K562 (cell line): Measurements from ENCODE around the gene EGLN3. TPM values are rescaled to one million over a fixed set of nuclear protein-coding genes. Genes with fewer than 3 reads are reported as not detected.

Experiments used
- ATAC-seq: fragments of 200-7000 bp; cut with Tn5 transposase; 3 replicates; pipeline ENCODE4 v1.9.1; 2020; ENCODE audit warnings: moderate library complexity
- BruUV-seq: library from RNA; stranded (reverse); fragments of 400-500 nt; replicated peaks from 2 replicates; lab custom pipeline; 2021; lab: Mats Ljungman, UMichigan
- CTCF ChIA-PET: fragments of 300-600 bp; formaldehyde crosslinking; extraction: SDS; loops from one replicate; lab custom pipeline; 2021; ENCODE audit warnings: low intra/inter-chr PET ratio; lab: Yijun Ruan, JAX
- POLR2A ChIA-PET: fragments of 300-600, 350-650 bp; sonication (Branson Sonifier 250); formaldehyde crosslinking; extraction: SDS; loops from one replicate; lab custom pipeline; 2021; ENCODE audit warnings: antibody characterized with exemption, inconsistent platforms; lab: Yijun Ruan, JAX
- DNase-seq, 4 experiments: peaks; one replicate each; pipeline versions ENCODE4 v3.0.0 to v3.0.0-alpha.2; 2011 to 2018; ENCODE audit warnings: low spot score in 3 of 4, mixed read lengths in 3 of 4; ENCODE audit errors: extremely low read depth in 1 of 4
- FAIRE-seq: peaks from 2 replicates; lab custom pipeline; 2011; peaks lifted over from hg19 to GRCh38; lab: Jason Lieb, UNC
- H2AFZ ChIP-seq: 2 replicates; pipeline ENCODE4 v1.6.0; 2011; ENCODE audit warnings: low read depth, low read length, control low read depth, inconsistent platforms
- H3K27ac ChIP-seq: fragments of 200-600 bp; 3 replicates; pipeline ENCODE4 v1.8.0; 2011; ENCODE audit warnings: low read depth, mild to moderate bottlenecking, control low read depth, inconsistent platforms, low read length, moderate library complexity, mixed read lengths; ENCODE audit errors: extremely low read depth
- H3K27me3 ChIP-seq, 2 experiments: fragments of 300-600 bp in 1 of 2; 2 replicates in 1 of 2; 3 replicates in 1 of 2; pipeline versions ENCODE4 v1.6.0 to v1.8.0; 2011; ENCODE audit warnings: inconsistent platforms in 2 of 2, low read length in 2 of 2, mild to moderate bottlenecking in 1 of 2, mixed read lengths in 1 of 2, moderate library complexity in 1 of 2; ENCODE audit not compliant: control insufficient read depth in 2 of 2, insufficient read depth in 2 of 2
- H3K36me3 ChIP-seq: fragments of 300-600 bp; 3 replicates; pipeline ENCODE4 v1.8.0; 2011; ENCODE audit warnings: mild to moderate bottlenecking, low read length, inconsistent platforms; ENCODE audit not compliant: control insufficient read depth, insufficient read depth
- H3K4me1 ChIP-seq, 2 experiments: fragments of 200-600 bp in 1 of 2; replicated peaks in 1 of 2; 2 replicates in 1 of 2; 3 replicates in 1 of 2; pipeline versions ENCODE4 v1.5.1 to v1.8.0; 2011; ENCODE audit warnings: inconsistent platforms in 2 of 2, low read length in 2 of 2, mild to moderate bottlenecking in 1 of 2, mixed read lengths in 1 of 2, moderate library complexity in 1 of 2; ENCODE audit not compliant: control insufficient read depth in 2 of 2, insufficient read depth in 2 of 2
- H3K4me2 ChIP-seq: 2 replicates; pipeline ENCODE4 v1.6.1; 2011; ENCODE audit warnings: low read length, control low read depth, inconsistent platforms, mixed read lengths; ENCODE audit not compliant: insufficient read depth
- H3K4me3 ChIP-seq: fragments of 200-600 bp; sonication (generic), shearing (Covaris generic); 2 replicates; pipeline ENCODE4 v1.5.1; 2016; ENCODE audit warnings: control low read depth, inconsistent platforms
- H3K79me2 ChIP-seq: fragments of 200-600 bp; 3 replicates; pipeline ENCODE4 v1.8.0; 2011; ENCODE audit warnings: low read length, inconsistent platforms; ENCODE audit not compliant: control insufficient read depth, insufficient read depth
- H3K9ac ChIP-seq, 2 experiments: 2 replicates each; pipeline versions ENCODE4 v1.6.0 to v1.6.1; 2011; ENCODE audit warnings: low read depth in 2 of 2, low read length in 2 of 2, control low read depth in 1 of 2, inconsistent platforms in 1 of 2, mild to moderate bottlenecking in 1 of 2, mixed read lengths in 1 of 2; ENCODE audit not compliant: insufficient read depth in 1 of 2
- H3K9me1 ChIP-seq: one replicate; pipeline ENCODE4 v1.6.0; 2011; ENCODE audit warnings: inconsistent platforms, mild to moderate bottlenecking, low read length, moderate library complexity; ENCODE audit not compliant: control insufficient read depth, insufficient read depth
- H3K9me3 ChIP-seq: replicated peaks from 2 replicates; pipeline ENCODE4 v1.5.1; 2011; ENCODE audit warnings: low read depth, low read length, inconsistent platforms; ENCODE audit not compliant: control insufficient read depth, insufficient read depth
- H4K20me1 ChIP-seq: replicated peaks from 2 replicates; pipeline ENCODE4 v1.6.1; 2011; ENCODE audit warnings: low read length, inconsistent platforms, mixed read lengths; ENCODE audit not compliant: control insufficient read depth, insufficient read depth
- BRCA1 ChIP-seq, 2 experiments: fragments of 450-650 bp in 1 of 2; sonication (generic) in 1 of 2; formaldehyde crosslinking in 1 of 2; IDR thresholded peaks; 2 replicates each; pipeline versions ENCODE4 v1.5.0 to v1.6.1; 2017 to 2020; ENCODE audit warnings: mild to moderate bottlenecking in 1 of 2, missing genetic modification reagents in 1 of 2
- CBX1 ChIP-seq: sonication (generic); IDR thresholded peaks from 2 replicates; pipeline ENCODE4 v1.6.1; 2016; ENCODE audit warnings: antibody characterized with exemption, low read depth, mild to moderate bottlenecking
- GABPA ChIP-seq: fragments of 200-800 bp; sonication (Bioruptor generic); conservative IDR thresholded peaks from 2 replicates; pipeline ENCODE4 v1.6.1; 2016; ENCODE audit warnings: low read depth, missing genetic modification characterization, missing compliant biosample characterization
- HMGN3 ChIP-seq: IDR thresholded peaks from 2 replicates; pipeline ENCODE4 v1.6.1; 2011; ENCODE audit warnings: borderline replicate concordance, low read depth, mild to moderate bottlenecking, mixed read lengths, low read length; ENCODE audit not compliant: insufficient read length; ENCODE audit errors: extremely low read depth
- NCOA1 ChIP-seq: fragments of 450-650 bp; IDR thresholded peaks from 2 replicates; pipeline ENCODE4 v1.6.1; 2016; ENCODE audit warnings: low read depth
- NEUROD1 ChIP-seq: fragments of 150-350 bp; IDR thresholded peaks from 2 replicates; pipeline ENCODE4 v1.6.1; 2014; ENCODE audit warnings: borderline replicate concordance, low read length, low read depth; ENCODE audit not compliant: partially characterized antibody
- NFRKB ChIP-seq: fragments of 450-650 bp; IDR thresholded peaks from 2 replicates; pipeline ENCODE4 v1.6.1; 2016; ENCODE audit warnings: low read depth
- NONO ChIP-seq, 2 experiments: fragments of 200-400 bp in 1 of 2; fragments of 450-650 bp in 1 of 2; formaldehyde crosslinking in 1 of 2; IDR thresholded peaks; 2 replicates each; pipeline ENCODE4 v1.6.1; 2017; ENCODE audit warnings: low read depth in 2 of 2, mild to moderate bottlenecking in 2 of 2, moderate library complexity in 2 of 2, low read length in 1 of 2
- PHF21A ChIP-seq: fragments of 450-650 bp; IDR thresholded peaks from 2 replicates; pipeline ENCODE4 v1.6.1; 2017; ENCODE audit warnings: low read depth, borderline replicate concordance
- PKNOX1 ChIP-seq: fragments of 450-650 bp; IDR thresholded peaks from 2 replicates; pipeline ENCODE4 v1.6.1; 2016
- POLR2H ChIP-seq: IDR thresholded peaks from 2 replicates; pipeline ENCODE4 v1.6.1; 2016; ENCODE audit warnings: missing genetic modification characterization, low read depth, mild to moderate bottlenecking, control low read depth, missing compliant biosample characterization, moderate library complexity
- RBM34 ChIP-seq: fragments of 200-400 bp; formaldehyde crosslinking; IDR thresholded peaks from 2 replicates; pipeline ENCODE4 v1.6.1; 2018; ENCODE audit warnings: low read length, borderline replicate concordance; ENCODE audit not compliant: insufficient read depth
- THAP12 ChIP-seq: fragments of 250-450 bp; sonication (Bioruptor Pico); IDR thresholded peaks from 2 replicates; pipeline ENCODE4 v1.9.0; 2021; ENCODE audit warnings: mild to moderate bottlenecking, inconsistent platforms
- ZC3H4 ChIP-seq: sonication (generic); formaldehyde crosslinking; IDR thresholded peaks from 2 replicates; pipeline ENCODE4 v1.9.0; 2021; ENCODE audit warnings: missing genetic modification reagents, borderline replicate concordance
- ZNF253 ChIP-seq: fragments of 250-450 bp; sonication (Bioruptor Pico); conservative IDR thresholded peaks from 2 replicates; pipeline ENCODE4 v1.6.1; 2021; ENCODE audit warnings: mild to moderate bottlenecking
- ZNF551 ChIP-seq: fragments of 250-450 bp; sonication (Bioruptor Pico); IDR thresholded peaks from 2 replicates; pipeline ENCODE4 v1.5.0; 2021; ENCODE audit warnings: mild to moderate bottlenecking, moderate library complexity
- WGBS: fragments of 100-300 bp; shearing (Covaris generic); methylation state at CpG from one replicate; pipeline ENCODE4 v1.1.6; 2016; ENCODE audit warnings: low coverage, mixed read lengths; ENCODE audit not compliant: insufficient coverage; ENCODE audit errors: missing lambda C conversion rate; 5-methylcytosine and 5-hydroxymethylcytosine counted together
- in situ Hi-C: fragments of 300-500 bp; cut with MboI; formaldehyde crosslinking; loops from 4 replicates; pipeline ENCODE4 v1.15.0; 2018; ENCODE audit warnings: inconsistent platforms, mixed read lengths
- intact Hi-C: fragments of 100-400 bp; cut with micrococcal nuclease; formaldehyde crosslinking; loops from 2 replicates; pipeline ENCODE4 v1.14.2; 2022
- polyA plus RNA-seq, 8 experiments: library from polyadenylated mRNA; depleted of rRNA in 4 of 8; stranded (reverse) in 5 of 8; unstranded in 3 of 8; fragments of >200 nt; fragmentation: Nextera tagmentation in 2 of 8; fragmentation: Illumina TruSeq in 1 of 8; extraction: Ambion mirVana in 2 of 8; extraction: Trizol in 1 of 8; gene quantifications; 2 replicates each; pipeline versions ENCODE4 v1.2.1 to v1.2.3, GENCODE V29; 2011 to 2014; ENCODE audit warnings: inconsistent platforms in 1 of 8, missing spikeins in 1 of 8
- total RNA-seq, 7 experiments: library from RNA; depleted of rRNA in 6 of 7; stranded (reverse); fragments of >200 nt in 6 of 7; fragmentation: Illumina TruSeq in 2 of 7; extraction: Trizol in 2 of 7; gene quantifications; 2 replicates each; pipeline versions ENCODE4 v1.2.1 to v1.2.3, GENCODE V29; 2011 to 2021; ENCODE audit warnings: low replicate concordance in 1 of 7

EGLN3 gene
- total and polyA plus RNA-seq, 9 of the 15 experiments (the other 6 are each of a cell fraction or from before 2014, with no cell fraction given): 2.5 to 87.6 (median 5.8) TPM

- TF ChIP-seq NCOA1: no peak
- TF ChIP-seq ZC3H4 (CRISPR knock-in tag): no peak
Observed at GRCh38 chr14:33891700-33892099, 59.2 kb downstream of the EGLN3 start (continued).

- ATAC-seq (no peak), FAIRE-seq (no peak), DNase-seq (no peak)
- no peaks in the 10 kb centered on the region for H4K20me1 ChIP-seq
- no peaks in the 10 kb centered on the region for H3K27me3 ChIP-seq
- in situ Hi-C loops: no loop called here
- H3K79me2 ChIP-seq: no peaks in the 10 kb centered on the region
- peaks cover 3% of the 10 kb centered on the region; the same call in 1 of the 2 replicates for H3K9me3 ChIP-seq
- H3K9ac ChIP-seq: no peak overlapping the region
- ChIA-PET POLR2A (no interaction called here), CTCF (no interaction called here)
- intact Hi-C loops: no loop called here
- H3K36me3 ChIP-seq: no peaks in the 10 kb centered on the region
- no peak overlapping the region for H3K4me3 ChIP-seq
- no peaks in the 10 kb centered on the region for H3K9me1 ChIP-seq
- WGBS: 23% methylated on average over 2 of the region's 2 CpGs
- TF ChIP-seq CBX1: no peak
- no peak for TF ChIP-seq POLR2H
- no peak for TF ChIP-seq THAP12 (CRISPR knock-in tag)
- TF ChIP-seq HMGN3: no peak
- no peak for TF ChIP-seq NFRKB
- no peak for TF ChIP-seq PKNOX1
- no peak for TF ChIP-seq GABPA (tag)
- TF ChIP-seq BRCA1 (IDR thresholded peaks at IDR 0.05): no peak
- TF ChIP-seq BRCA1 (CRISPR knock-in tag; IDR thresholded peaks at IDR 0.05): no peak
- no peak for TF ChIP-seq NONO (IDR thresholded peaks at IDR 0.05; ENCODE audit: low read depth in 2 of 2, low read length in 1 of 2)
- TF ChIP-seq RBM34: no peak
- TF ChIP-seq NEUROD1: no peak
- no peak for TF ChIP-seq ZNF551
- TF ChIP-seq PHF21A: no peak
- no peak for TF ChIP-seq ZNF253 (CRISPR knock-in tag)
- no peak overlapping the region for H3K4me2 ChIP-seq
- no peak overlapping the region for H2AFZ ChIP-seq
- H3K27ac ChIP-seq: no peak overlapping the region
- H3K4me1 ChIP-seq: no peaks in the 10 kb centered on the region; a peak in 1 of 5 replicates
- BruUV-seq: no TSS peak
Observed at GRCh38 chr14:33884916-33885315, 66.0 kb downstream of the EGLN3 start.
